Mesodermal cell (in vitro differentiated cells): ENCODE results near the gene SVOP.

Source experiments
- H3K27ac ChIP-seq: 2 replicates; pipeline ENCODE4 v1.7.0; 2013; ENCODE audit warnings: mild to moderate bottlenecking, low read depth, low read length, moderate library complexity; ENCODE audit not compliant: severe bottlenecking
- H3K36me3 ChIP-seq: 2 replicates; pipeline ENCODE4 v1.7.1; 2013; ENCODE audit warnings: mild to moderate bottlenecking, low read length, moderate library complexity; ENCODE audit not compliant: control insufficient read depth, insufficient read depth
- H3K4me1 ChIP-seq: one replicate; pipeline ENCODE4 v1.7.1; 2013; ENCODE audit warnings: mild to moderate bottlenecking, low read length; ENCODE audit not compliant: insufficient read depth, control insufficient read depth, poor library complexity, severe bottlenecking
- H3K4me3 ChIP-seq: 2 replicates; pipeline ENCODE4 v1.7.0; 2013; ENCODE audit warnings: low read length, control low read depth, mild to moderate bottlenecking; ENCODE audit not compliant: insufficient read depth, poor library complexity, severe bottlenecking; ENCODE audit errors: extremely low read depth
- H3K9me3 ChIP-seq: 2 replicates; pipeline ENCODE4 v1.7.1; 2013; ENCODE audit warnings: mild to moderate bottlenecking, low read length, moderate library complexity; ENCODE audit not compliant: control insufficient read depth
- WGBS, 2 experiments: methylation state at CpG; one replicate each; pipeline ENCODE4 v1.1.5; 2013; ENCODE audit warnings: missing lambda C conversion rate in 2 of 2; ENCODE audit not compliant: insufficient coverage in 2 of 2; 5-methylcytosine and 5-hydroxymethylcytosine counted together

Gene SVOP

DNA sequence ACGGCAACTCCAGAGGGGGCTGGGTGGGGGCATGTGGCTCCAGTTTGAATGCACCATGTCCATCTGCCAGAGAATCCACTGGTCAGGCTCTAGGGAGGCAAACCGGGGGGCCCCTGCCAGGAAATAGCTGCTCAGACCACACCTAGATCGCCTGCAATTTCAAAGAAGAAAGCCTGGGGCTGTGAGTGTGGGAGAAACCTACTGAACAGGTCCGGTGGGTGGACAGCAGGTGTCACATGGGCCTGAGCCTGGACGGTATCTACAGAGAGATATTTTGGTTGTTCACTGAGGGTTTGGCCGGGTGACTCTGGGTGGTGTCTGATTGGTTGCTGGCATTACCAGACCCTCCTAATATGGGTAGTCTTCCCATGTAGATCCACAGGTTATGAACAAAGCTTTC lies 109.0 kb downstream of the SVOP start:
- 90 to 94% methylated on average over 4 to 5 of the region's 6 CpGs for WGBS, 2 experiments
- H3K27ac ChIP-seq: no peak overlapping the region
- H3K4me1 ChIP-seq: no peaks in the 10 kb centered on the region
- no peaks in the 10 kb centered on the region for H3K36me3 ChIP-seq
- H3K4me3 ChIP-seq: no peak overlapping the region
- H3K9me3 ChIP-seq: no peaks in the 10 kb centered on the region

DNA sequence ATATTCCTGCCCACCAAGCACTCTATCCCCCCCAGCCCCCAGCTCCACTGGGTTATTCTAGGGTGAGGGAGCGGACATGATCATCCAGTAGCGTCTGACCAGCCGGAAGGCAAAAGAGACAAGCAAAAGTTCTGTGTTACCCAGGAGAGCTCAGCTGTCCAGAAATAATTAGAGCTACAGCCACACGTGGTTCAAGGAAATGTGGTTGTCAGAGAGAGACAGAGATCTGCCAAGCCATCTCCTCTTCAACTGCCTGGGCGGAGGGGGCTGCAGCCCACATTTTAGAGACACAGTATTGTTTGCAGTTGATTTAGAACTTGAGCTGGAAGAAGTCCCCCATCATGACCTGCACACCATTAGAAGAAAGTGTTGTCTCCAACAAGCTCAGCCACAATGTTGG lies 110.5 kb downstream of the SVOP start:
- Histone ChIP-seq H3K9me3 (no peaks in the 10 kb centered on the region), H3K27ac (no peak overlapping the region), H3K36me3 (no peaks in the 10 kb centered on the region), H3K4me1 (no peaks in the 10 kb centered on the region), H3K4me3 (no peak overlapping the region)
- WGBS, 2 experiments: 84 to 94% methylated on average over 4 of the region's 5 CpGs

- H3K4me1 ChIP-seq: no peaks in the 10 kb centered on the region
- WGBS, 2 experiments: 45 to 57% methylated on average over 1 to 2 of the region's 2 CpGs
These were observed 113.0 kb downstream of the SVOP start for GRCh38 chr12:108907839-108908351.

GRCh38 chr12:108906971-108907370 lies 113.9 kb downstream of the SVOP start:
- Histone ChIP-seq H3K4me1 (no peaks in the 10 kb centered on the region), H3K4me3 (no peak overlapping the region), H3K27ac (no peak overlapping the region), H3K36me3 (no peaks in the 10 kb centered on the region), H3K9me3 (no peaks in the 10 kb centered on the region)
- WGBS, 2 experiments: 83 to 88% methylated on average over 1 of the region's 2 CpGs

More at GRCh38 chr12:108907839-108908351, 113.0 kb downstream of the SVOP start:
- no peak overlapping the region for H3K4me3 ChIP-seq
- no peaks in the 10 kb centered on the region for H3K9me3 ChIP-seq
- H3K36me3 ChIP-seq: no peaks in the 10 kb centered on the region
- no peak overlapping the region for H3K27ac ChIP-seq

DNA sequence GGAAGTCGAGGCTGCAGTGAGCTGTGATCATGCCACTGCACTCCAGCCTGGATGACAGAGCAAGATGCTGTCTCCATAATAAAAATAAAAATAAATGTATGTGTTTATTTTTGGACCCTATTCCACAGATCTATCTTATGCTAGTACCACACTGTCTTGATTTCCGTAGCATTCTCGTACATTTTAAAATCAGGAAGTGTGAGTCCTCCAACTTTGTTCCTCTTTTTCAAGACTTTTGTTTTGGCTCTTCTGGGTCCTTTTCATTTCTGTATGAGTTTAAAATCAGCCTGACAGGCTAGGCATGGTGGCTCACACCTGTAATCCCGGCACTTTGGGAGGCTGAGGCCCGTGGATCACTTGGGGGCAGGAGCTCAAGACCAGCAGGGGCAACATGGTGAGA lies 115.1 kb downstream of the SVOP start:
- no peaks in the 10 kb centered on the region for H3K36me3 ChIP-seq
- WGBS, 2 experiments: 89 to 90% methylated on average over 4 to 5 of the region's 5 CpGs
- no peak overlapping the region for H3K27ac ChIP-seq
- no peaks in the 10 kb centered on the region for H3K4me1 ChIP-seq
- H3K4me3 ChIP-seq: no peak overlapping the region
- H3K9me3 ChIP-seq: no peaks in the 10 kb centered on the region

DNA sequence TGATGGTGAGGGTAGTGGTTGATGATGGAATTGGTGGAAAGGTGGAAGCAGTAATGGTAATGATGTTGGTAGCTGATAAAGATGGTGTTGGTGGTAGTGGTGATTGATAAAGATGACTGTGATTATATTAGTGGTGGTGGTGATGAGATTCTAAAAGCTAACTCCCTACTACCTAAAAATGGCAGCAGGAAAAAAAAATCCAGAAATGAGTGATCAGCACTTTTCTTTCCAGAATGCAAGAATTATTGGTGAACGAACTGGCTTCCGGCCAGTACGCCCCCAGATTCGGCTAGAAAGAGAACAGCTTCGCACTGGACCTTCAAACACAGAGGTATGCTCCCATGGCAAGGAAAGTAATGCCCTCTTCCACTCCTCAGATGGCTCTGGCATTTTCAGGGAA lies 121.7 kb downstream of the SVOP start:
- Histone ChIP-seq H3K4me3 (no peak overlapping the region), H3K9me3 (no peaks in the 10 kb centered on the region), H3K36me3 (no peaks in the 10 kb centered on the region), H3K27ac (no peak overlapping the region), H3K4me1 (no peaks in the 10 kb centered on the region)
- 93 to 95% methylated on average over 4 to 5 of the region's 5 CpGs for WGBS, 2 experiments

DNA sequence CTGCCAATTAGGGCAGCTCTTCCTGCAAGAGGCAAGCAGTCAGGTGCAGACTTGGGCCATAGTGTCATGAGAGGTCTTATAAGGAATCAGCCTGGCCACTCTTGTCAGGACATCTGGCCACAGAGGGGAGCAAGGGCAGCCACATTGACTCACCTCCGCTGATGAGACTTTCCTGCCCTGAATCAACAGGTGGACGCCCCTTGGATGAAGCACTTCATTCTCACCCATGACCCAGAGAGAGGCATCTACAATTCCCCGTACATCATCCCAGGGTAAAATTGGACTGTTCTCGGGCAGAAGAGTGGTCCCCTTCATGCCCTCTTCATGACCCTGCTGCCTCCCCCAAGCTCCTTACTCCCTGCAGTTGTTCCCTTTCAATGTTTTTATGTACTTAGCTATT lies 124.1 kb downstream of the SVOP start:
- H3K4me3 ChIP-seq: no peak overlapping the region
- H3K27ac ChIP-seq: no peak overlapping the region
- no peaks in the 10 kb centered on the region for H3K9me3 ChIP-seq
- WGBS, 2 experiments: 88 to 90% methylated on average over 4 of the region's 4 CpGs
- no peaks in the 10 kb centered on the region for H3K36me3 ChIP-seq
- no peaks in the 10 kb centered on the region for H3K4me1 ChIP-seq

- whole genome bisulfite sequencing, 2 experiments: 75 to 79% methylated on average over 2 to 7 of the region's 8 CpGs
- Histone ChIP-seq H3K4me1 (no peaks in the 10 kb centered on the region), H3K4me3 (no peak overlapping the region), H3K36me3 (no peaks in the 10 kb centered on the region), H3K9me3 (no peaks in the 10 kb centered on the region), H3K27ac (no peak overlapping the region)
These were observed 124.5 kb downstream of the SVOP start for GRCh38 chr12:108896336-108896735.

- H3K36me3 ChIP-seq: no peaks in the 10 kb centered on the region
- H3K27ac ChIP-seq: no peak overlapping the region
- no peaks in the 10 kb centered on the region for H3K4me1 ChIP-seq
- peaks cover 4% of the 10 kb centered on the region for H3K9me3 ChIP-seq
- 85 to 87% methylated on average over 5 of the region's 5 CpGs for WGBS, 2 experiments
- no peak overlapping the region for H3K4me3 ChIP-seq
These were observed 125.6 kb downstream of the SVOP start for GRCh38 chr12:108895220-108895802.

- H3K27ac ChIP-seq: no peak overlapping the region
- 60 to 79% methylated on average over 1 to 2 of the region's 2 CpGs for WGBS, 2 experiments
- H3K4me1 ChIP-seq: no peaks in the 10 kb centered on the region
- H3K36me3 ChIP-seq: no peaks in the 10 kb centered on the region
- H3K9me3 ChIP-seq: peaks cover 8% of the 10 kb centered on the region
- H3K4me3 ChIP-seq: no peak overlapping the region
These were observed 130.7 kb downstream of the SVOP start for GRCh38 chr12:108890208-108890607.

DNA sequence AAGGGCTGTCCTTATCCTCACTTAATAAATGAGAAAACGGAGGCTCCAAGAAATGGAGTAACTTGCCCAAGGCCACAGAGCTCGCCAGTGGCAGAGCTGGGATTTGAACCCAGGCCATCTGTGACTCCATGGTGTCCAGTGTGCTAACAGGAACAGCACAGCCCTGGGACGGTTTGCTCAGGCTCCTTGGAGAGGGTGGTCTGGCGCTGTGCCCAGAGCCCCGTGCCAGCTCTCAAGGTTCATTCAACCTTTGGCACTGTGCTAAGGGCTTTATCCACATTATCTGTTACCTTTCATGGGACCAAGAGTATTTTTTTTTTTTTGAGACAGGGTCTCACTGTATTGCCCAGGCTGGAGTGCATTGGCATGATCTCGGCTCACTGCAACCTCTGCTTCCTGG lies 132.8 kb downstream of the SVOP start:
- H3K27ac ChIP-seq: no peak overlapping the region
- H3K4me3 ChIP-seq: no peak overlapping the region
- H3K9me3 ChIP-seq: peaks cover 8% of the 10 kb centered on the region
- no peaks in the 10 kb centered on the region for H3K4me1 ChIP-seq
- no peaks in the 10 kb centered on the region for H3K36me3 ChIP-seq
- 78 to 89% methylated on average over 3 to 5 of the region's 6 CpGs for WGBS, 2 experiments
